HG03175 (cell line): Measurements from ENCODE around the gene SMCR8.
"Not testable (repeated sequence)": the region's sequence is repeated elsewhere in the genome, so short reads cannot be mapped to it uniquely, and the experiment has no call there.

Source experiments
- ATAC-seq: cut with Tn5 transposase; IDR thresholded peaks from one replicate; pipeline ENCODE4 v1.9.1; 2021; ENCODE audit warnings: mild to moderate bottlenecking, moderate library complexity; ENCODE audit not compliant: unreplicated experiment

The SMCR8 gene

DNA sequence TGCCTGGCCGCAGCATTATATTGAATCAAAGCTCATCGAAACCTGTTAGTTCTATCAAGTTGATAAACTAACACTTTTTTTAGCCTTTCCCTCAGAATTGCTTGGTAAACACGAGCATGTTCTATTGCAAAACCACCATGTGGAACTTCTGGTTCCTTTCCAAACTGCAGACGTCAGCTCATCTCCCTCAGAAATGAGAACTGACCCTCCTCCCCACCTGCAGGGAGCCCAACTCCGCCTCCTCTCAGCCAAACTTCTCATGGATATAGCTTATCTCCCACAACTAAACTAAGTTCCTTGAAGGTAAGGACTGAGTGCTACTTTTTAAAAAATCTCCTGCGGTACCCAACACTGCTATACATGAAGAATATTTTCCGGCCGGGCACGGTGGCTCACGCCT, 41.5 kb downstream of the SMCR8 start:
- no peak for ATAC-seq

DNA sequence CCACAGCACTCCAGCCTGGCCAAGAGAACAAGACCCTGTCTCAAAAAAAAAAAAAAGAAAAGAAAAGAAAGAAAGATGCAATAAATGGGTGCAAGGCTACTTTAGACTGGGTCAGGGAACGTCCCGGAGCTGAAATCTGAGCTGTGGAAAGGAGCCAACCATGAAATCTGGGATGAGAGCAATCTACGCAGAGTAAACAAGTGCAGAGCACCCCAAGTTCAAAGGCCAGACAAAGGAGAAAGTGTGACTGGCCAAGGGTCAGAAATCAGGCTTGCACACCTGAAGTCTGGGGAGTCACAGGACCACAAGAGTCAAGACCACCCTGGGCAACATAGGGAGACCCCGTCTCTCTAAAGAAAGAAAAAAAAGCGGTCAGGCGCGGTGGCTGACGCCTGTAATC, 45.4 kb downstream of the SMCR8 start:
- ATAC-seq, result no peak

DNA sequence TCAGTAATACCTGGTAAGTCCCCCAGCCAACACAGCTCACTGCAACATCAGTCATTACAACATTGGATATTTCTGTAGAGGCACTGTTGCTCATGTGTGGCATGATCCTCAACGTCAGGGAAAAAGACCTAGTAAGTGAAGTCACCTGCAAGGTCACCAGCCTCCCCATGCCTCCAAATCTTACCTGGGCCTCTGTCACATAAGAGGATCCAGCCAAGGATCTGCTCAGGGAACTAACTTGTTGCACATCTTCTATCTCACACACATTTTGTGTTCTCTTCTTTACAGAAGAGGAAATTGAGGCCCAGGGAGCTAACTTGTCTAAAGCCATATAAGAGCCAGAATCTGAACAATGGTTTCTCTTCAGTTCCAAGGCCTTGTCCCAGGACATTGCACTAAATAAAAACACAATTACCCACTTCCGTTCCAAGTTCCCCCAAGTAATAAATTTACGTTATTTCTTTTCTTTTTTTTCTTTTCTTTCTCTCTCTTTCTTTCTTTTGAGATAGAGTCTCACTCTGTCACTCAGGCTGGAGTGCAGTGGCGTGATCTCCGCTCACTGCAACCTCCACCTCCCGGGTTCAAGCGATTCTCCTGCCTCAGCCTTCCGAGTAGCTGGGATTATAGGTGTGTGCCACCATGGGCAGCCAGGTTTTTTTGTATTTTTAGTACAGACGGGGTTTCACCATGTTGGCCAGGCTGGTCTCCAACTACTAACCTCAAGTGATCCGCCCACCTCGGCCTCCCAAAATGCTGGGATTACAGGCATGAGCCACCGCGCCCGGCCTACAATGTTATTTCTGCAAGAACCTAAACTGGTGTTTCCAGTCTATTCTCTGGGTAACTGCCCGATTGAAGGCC, 47.0 kb downstream of the SMCR8 start:
- ATAC-seq, result no peak

GRCh38 chr17:18362698-18363100, 47.6 kb downstream of the SMCR8 start:
- ATAC-seq, result peak; percentile 10

- ATAC-seq, result peak; percentile 98
These were observed 48.3 kb downstream of the SMCR8 start, which contains the start of gene SHMT1 for GRCh38 chr17:18363101-18364049. SHMT1 (minus strand) TSS chr17:18363550; CDS start chr17:18355981, 7,569 bp downstream.

GRCh38 chr17:18364166-18364565, 49.1 kb downstream of the SMCR8 start:
- no peak for ATAC-seq

GRCh38 chr17:18368946-18369345, 53.9 kb downstream of the SMCR8 start:
- ATAC-seq, result no peak

GRCh38 chr17:18370761-18371160, 55.7 kb downstream of the SMCR8 start:
- ATAC-seq, result no peak

- no peak for ATAC-seq
These were observed 56.4 kb downstream of the SMCR8 start for GRCh38 chr17:18371455-18371854.

GRCh38 chr17:18373181-18373580, 58.1 kb downstream of the SMCR8 start:
- ATAC-seq, result not testable (repeated sequence)

DNA sequence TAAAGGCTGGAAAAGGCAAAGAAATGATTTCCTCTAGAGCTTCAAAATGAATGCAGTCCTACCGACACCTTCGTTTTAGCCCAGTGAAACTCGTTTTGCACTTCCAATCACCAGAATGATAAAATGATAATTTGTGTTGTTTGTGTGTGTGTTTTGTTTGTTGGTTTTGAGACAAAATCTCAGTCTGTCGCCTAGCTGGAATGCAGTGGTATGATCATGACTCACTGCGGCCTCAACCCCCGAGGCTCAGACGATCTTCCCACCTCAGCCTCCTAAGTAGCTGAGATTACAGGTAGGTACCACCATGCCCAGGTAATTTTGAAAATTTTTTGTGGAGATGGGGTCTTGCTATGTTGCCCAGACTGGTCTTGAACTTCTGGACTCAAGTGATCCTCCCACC, 59.1 kb downstream of the SMCR8 start:
- ATAC-seq, result no peak
